Measurements from ENCODE around the gene TLR4.

TLR4 gene

DNA sequence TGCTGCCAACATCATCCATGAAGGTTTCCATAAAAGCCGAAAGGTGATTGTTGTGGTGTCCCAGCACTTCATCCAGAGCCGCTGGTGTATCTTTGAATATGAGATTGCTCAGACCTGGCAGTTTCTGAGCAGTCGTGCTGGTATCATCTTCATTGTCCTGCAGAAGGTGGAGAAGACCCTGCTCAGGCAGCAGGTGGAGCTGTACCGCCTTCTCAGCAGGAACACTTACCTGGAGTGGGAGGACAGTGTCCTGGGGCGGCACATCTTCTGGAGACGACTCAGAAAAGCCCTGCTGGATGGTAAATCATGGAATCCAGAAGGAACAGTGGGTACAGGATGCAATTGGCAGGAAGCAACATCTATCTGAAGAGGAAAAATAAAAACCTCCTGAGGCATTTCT lies 10.1 kb downstream of the TLR4 start:
- DNase-seq (peak; percentile 3), ATAC-seq (no peak)

DNA sequence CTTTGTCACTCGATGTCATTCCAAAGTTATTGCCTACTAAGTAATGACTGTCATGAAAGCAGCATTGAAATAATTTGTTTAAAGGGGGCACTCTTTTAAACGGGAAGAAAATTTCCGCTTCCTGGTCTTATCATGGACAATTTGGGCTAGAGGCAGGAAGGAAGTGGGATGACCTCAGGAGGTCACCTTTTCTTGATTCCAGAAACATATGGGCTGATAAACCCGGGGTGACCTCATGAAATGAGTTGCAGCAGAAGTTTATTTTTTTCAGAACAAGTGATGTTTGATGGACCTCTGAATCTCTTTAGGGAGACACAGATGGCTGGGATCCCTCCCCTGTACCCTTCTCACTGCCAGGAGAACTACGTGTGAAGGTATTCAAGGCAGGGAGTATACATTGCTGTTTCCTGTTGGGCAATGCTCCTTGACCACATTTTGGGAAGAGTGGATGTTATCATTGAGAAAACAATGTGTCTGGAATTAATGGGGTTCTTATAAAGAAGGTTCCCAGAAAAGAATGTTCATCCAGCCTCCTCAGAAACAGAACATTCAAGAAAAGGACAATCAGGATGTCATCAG lies 11.3 kb downstream of the TLR4 start:
- ATAC-seq, result no peak
- DNase-seq, result no peak

DNA sequence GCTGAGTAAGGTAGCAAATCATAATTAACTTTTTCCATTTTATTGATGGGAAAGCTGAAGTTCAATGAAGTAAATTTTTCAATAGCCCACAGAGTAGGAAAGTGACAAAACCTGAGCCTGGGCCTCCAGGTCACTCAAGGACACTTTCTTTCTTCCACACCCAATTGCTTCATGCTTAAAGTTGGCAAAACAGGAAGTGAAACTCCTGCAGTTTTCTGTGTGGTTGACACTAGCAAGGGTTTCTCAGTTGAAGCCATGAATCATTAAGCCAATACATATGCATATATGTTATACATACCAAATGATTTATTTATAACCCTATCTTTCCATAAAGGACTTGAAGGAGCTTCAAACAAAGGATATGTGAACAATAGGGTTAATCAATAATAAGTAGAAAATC lies 13.9 kb downstream of the TLR4 start:
- DNase-seq (no peak), ATAC-seq (peak; percentile 46)

DNA sequence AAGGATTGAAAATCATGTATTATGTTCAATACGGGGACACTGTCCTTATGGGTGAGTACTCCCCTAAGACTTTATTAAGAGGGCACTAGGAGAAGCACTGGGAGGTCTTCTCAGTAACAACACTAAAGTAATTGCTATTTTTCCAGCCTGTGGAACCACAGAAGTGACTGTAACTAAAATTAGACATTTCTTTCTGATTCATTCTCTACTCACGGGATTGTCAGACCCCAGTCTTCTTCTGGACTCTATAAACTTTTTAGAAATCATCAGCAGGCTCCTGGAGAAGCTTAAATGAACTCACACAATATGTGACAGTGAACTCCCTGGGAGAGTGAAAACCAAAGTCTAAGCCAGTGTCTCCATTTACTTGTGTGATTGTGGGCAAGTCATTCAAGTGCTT lies 14.5 kb downstream of the TLR4 start:
- ATAC-seq (no peak), DNase-seq (no peak)

DNA sequence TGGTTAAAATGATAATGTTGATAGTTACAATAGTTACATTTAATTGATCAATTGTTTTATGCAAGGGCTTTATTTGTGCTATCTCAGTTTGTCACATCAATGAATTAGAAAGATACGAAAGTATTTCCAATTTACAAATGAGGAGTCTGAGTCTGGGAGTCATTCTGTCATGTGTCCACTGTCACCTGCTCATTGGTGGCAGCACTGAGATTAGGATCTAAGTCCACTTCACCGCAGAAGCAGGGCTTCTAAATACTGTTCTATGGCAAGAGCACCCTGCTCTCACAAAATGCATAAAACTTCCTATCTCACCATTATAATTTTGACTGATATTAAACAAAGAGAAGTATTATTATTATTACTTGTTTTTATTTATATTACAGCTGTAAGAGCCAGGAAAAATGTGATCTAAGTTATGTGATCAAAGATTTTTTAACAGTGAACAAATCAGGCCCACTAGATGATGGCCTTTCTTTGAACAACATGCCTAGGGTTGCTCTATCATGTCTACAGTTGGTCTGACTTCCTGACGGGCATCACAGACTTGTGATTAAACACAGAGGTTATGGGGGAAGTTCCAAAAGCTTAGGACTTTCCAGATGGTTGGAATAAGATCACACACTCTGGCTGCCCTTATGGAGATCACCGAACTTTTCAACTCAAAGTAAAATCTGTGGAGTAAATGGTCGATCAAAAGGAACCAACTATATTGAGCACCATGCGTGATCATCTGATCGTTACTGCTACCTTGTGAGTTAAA lies 15.1 kb downstream of the TLR4 start:
- ATAC-seq (no peak), DNase-seq (no peak)

DNA sequence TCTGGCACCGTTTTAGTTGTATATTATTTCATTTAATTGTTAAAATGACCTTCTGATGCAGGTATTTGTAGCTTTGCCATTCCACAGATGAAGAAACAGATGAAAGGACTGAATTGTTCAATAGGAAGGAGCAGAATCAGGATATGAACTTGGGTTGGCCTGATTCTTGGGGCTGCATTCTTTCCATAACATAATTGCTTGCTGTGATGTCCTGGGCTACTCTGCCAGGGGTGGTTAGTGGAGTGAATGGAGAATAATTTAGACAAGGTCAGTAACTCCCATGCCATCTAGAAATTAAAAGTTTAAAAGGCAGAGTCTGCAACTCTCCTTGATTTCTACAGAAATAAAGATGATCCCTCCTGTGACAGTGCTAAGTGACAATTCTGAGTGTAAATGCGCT lies 15.9 kb downstream of the TLR4 start:
- DNase-seq (no peak), ATAC-seq (no peak)

DNA sequence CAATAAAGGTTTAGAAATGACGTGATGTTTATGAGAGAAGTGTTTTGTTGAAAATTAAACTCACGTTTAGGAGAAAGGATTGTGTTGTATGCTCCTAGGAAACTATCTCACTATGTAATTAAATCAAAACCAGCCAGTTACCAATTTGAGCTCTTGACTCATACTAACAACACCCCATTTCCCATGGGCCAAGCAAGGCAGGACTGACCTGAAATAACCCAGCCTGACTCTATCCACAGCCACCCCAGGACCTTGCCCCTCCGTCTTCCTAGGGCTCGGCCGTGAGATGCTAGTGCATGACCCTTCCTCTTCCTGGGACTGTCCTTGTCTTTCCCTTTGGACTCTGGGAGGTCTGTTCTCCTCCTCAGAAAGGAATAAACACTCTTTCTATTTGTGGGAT lies 16.4 kb downstream of the TLR4 start:
- ATAC-seq, result no peak
- DNase-seq, result no peak

DNA sequence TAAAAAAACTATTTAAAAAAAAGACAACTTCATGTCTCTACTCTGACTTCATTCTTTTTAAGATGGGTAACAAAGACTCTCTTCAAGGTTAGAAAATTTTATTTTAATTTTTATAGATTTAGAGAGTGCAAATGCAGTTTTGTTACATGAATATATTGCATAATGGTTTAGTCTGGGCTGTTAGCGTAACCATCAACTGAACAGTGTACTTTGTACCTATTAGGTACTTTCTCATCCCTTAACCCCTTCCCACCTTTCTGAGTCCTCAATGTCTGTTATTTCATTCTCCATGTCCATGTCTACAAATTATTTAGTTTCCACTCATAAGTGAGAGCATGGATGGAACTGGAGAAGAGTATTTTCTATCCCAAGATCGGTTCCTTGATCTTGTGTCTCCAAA lies 16.8 kb downstream of the TLR4 start:
- no peak for ATAC-seq

DNA sequence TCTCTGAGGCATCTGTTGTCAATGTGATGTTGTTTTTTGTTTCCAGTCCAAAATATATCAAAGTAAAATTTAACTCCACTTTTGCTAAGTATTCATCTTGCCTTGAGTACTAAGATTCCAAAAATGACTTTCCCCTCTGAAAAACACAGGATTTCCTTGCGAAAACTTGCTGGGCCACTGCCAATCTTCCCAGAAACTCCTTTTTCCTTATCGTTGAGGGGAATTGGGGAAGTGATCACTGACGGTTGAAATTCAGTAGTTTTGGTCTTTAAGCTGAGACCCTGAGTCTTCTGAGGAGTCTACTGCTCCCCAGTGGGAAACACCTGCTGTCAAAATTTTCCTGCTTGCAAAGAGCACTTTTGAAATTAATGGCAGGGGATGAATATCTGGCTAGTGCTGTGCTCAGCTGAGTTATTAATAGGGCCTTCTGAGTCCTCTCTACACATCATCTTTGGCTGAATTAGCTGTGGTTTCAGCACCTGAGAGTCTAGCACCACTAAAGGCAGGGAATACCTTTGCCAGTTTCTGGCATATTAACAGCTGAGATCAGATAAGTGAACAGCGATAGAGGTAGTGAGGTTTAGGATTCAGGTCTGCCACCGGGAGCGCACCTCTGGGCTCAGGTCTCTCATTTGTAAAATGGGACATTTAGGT lies 18.0 kb downstream of the TLR4 start:
- no peak for DNase-seq
- no peak for ATAC-seq

More for the DNA sequence above, 16.8 kb downstream of the TLR4 start:
- DNase-seq, result no peak

DNA sequence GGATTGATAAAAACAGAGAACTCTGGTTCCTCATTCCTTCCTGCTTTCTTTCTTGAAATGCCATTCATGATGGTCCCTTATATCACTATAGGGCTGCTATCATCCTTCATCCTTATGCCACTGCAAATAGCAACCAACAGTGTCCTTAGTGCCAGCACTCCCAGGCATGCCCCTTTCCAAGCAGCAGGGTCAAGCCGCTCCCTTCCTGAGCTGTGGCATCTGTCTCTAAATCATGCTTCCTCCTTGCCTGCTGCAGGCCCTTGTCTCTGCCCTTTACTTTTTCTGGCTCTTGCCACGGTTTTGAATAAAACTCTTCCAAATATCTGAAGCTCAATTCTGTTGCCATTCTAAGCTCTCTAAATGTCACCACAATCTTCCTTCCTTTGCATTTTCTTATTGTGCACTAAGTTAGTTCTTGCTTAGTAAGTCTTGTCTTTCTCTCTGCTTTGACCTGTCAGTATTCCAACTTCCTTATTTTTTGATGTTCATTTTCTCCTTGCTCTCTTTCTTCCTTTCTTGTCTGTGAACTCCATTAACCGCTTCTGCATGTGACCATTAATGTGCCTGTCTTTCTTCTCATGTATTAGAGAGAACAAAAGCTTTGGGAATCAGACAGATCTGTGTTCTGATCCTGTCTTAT lies 19.9 kb downstream of the TLR4 start:
- DNase-seq (no peak), ATAC-seq (no peak)

DNA sequence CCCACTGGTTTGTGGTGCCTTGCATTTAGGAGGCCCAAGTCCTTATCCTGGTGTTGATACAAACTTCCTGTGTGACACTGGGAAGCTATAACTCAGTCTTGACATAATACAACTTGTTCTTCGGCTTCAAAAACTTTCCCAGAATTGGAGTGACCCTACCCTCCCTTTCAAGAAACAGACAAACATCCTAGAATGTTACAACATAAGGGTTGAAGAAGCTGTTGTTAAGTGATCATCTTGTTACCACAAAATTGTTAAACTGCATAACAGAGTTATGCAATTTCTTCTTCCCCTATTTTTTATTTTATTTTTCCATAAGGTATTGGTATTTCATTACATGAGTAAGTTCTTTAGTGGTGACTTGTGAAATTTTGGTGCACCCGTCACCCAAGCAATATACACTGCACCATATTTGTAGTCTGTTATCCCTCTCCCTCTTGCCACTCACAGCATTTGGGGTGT lies 21.3 kb downstream of the TLR4 start:
- no peak for DNase-seq

DNA sequence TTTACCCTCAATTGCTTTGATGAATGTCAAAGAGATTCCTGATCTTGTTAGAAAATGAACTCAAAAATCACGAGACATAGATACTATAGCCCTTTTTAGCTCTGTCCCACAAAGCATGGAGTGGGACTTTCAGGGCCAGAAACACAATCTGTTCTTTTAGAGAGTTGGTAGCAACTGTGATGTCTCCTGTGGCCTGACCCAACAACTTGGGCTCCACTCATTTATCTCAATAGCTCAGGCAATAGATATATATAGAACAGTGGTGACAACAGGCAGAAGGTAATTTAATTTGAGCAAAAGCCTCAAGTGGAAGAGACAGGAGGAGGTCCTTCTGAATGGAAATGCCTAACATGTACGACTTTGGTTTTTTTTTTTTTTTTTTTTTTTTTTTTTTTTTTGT lies 25.2 kb downstream of the TLR4 start:
- ATAC-seq (no peak), DNase-seq (no peak)

More for the DNA sequence above, 21.3 kb downstream of the TLR4 start:
- no peak for ATAC-seq

DNA sequence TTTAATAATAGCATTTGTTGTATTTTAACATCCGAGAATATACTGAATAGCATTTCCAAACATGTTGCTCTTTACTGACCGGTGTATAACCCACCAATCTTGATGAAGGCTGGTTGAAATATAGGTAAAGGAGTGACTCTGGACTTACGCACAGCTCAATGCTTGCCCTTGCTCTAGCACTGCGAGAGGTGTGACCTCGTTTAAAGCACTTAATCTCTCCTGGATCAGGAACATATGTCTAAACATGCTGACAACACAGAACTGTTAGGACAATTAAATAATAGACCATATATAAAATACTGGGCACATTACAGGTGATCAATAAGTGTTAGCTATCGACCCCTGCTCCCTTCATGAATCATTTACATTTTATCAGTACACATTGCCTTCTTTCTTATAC lies 28.3 kb downstream of the TLR4 start:
- no peak for ATAC-seq
- no peak for DNase-seq

DNA sequence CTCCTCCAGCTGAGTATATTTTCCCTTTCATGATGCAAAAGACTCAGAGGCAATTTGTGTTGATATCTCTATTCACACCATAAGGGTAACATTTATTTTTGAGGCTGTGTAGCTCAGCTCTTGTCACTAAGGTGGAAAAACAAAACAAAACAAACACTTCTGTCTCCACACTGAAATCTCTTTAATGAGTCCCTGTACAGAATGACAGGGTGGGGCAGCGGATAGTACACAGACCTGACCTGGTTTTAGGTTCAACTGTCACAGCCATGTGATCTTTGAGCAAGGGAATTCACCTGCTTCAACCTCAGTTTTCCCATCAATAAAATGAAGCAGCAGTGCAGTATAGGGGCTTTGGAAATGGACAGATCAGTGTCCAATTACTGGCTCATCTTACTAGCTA lies 29.3 kb downstream of the TLR4 start:
- DNase-seq, result no peak
- ATAC-seq, result no peak

DNA sequence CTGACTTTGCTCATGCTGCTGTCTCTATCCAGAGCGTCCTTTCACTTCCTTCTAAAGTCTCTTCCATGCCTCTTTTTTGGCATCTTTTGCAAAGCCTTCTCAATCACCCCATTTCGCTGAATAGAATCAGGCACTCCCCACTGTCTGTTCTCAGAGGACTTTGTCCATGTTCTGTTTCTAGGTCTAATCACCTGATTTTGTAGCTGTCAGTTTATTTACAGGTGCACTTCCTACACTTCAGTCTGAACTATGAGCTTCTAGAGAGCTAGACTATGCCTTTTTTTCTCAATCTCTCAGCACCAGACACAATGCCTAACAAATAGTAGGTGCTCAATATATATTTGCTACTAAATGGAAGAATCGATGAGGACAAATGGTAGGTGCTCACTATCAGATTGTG lies 29.9 kb downstream of the TLR4 start:
- DNase-seq, result no peak
- ATAC-seq, result no peak

DNA sequence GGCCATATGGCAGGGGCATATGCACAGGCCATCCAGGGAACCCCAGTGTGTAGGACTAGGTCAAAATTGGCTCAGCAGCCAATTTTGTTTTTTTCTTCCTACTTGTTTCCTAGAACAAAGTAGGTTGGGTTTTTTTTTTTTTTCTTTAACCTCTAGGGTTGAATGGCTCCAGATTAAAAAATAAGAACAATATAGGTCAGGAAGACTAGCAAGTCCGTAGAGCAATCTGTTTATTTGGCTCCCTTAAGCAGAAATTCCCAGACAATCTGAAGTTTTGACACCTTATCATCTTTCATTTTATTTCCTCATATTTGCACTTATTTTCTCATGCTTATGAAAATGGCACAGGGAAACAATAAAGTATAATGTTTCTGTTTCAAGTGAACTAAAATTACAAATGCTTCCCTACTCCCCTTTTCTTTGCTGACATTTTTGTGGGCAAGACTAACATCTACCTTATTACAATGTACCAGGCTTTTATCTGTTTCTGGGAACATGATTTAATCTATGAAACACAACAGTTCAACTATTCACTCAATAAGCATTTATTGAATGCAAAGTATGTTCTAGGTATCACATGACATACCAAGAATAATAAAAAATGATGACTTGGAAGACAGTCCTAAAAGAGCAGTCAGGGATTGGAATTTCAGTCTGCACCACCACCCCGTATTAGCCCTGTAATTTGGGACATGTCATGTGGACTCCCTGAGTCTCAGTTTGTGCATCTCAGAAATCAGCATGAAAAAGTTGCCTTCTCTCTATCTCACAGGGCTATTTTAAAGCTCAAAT lies 30.5 kb downstream of the TLR4 start:
- ATAC-seq (no peak), DNase-seq (no peak)

DNA sequence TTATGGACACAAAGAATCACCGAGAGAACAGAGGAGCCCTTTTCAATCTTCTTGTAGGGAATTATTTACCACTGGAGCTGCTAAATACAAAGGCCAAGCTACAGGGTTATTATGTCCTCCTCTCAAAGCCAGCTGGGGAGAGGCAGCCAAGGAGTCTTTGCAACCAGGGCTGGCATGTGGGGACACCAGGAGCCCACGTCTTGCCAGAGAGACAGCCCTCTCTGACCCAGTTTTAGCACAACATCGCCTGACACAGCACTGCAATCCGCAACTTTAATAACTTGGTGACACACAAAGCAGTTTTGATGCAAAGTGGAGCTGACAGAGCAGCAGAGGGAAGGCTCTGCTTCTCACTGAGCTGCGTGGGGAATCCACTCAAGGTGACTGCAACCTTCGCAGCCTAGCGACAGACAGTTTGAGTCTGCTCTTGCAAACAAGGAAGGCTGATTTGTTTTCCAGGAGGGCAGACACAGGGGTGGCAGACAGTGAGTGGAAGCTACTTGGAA lies 33.6 kb downstream of the TLR4 start:
- ATAC-seq (no peak), DNase-seq (no peak)

DNA sequence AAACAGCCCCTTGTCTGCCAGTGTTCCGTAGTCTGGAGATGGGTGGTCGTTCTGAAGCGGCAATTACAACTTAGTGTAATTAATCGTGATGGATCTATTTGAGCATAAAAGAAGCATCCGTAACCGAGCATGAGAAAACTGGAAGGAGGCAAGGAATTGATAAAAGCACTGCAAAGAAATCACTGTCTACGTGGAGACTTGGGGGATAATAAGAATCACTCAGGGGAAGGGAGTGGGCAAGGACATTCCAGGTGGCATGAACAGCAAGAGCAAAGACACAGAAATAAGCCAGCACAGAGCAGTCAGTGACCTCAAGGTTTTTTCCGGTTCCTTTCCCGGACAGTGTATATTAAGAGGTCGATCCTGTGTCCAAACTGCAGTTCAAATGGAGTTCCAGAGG lies 35.0 kb downstream of the TLR4 start:
- ATAC-seq, result no peak
- DNase-seq, result no peak

DNA sequence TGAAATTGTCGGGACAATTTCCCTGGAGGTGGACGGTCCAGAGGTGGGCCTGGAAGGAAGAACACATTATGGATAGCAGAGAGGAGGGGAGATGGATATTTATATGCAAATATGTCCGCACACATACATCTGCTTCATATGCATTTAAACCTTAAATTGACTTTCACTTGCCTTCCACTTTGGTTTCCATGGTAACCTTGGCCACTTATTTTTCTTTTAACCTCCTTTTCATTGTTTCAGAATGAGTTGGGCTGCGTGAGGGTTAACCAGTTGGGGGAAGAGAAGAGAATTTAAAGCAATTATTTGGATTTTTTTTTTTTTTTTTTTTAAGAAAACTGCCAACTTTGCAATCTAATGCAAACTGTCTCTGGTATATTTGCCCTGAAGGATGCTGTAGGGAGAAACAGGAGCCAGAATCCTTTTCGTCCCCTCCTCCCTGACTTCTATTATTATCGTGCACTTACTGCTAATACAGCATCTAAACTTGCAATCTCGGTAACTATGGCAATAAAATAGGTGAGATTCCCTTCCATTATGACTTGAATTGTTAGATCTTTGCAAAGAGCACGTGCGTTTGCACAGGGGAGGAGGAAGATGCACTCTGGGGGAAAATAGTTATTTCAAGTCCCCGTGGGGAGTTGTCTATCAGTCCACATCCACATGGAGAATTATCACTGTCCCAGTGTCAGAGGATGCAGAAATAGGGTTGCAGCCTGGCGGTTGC lies 35.6 kb downstream of the TLR4 start:
- DNase-seq (no peak), ATAC-seq (no peak)

DNA sequence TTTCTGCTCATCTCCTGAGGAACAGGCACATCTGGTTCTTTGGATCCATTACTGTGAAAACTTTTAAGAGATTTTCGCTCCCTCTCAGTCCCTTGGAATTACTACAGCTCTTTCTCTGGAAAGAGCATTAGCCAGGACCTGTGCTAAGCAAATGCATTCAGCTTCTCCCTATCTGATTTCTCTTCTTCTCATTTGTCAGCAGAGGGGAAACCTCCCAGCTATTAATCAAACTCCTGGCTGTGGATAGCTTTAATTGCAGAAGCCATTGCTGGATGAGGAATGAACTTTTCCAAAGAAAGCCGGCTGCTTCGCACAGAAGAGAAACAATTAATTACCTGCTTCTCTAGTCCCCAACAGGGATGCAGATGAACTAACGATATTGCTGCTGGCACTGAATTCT lies 37.9 kb downstream of the TLR4 start:
- DNase-seq (no peak), ATAC-seq (no peak)

DNA sequence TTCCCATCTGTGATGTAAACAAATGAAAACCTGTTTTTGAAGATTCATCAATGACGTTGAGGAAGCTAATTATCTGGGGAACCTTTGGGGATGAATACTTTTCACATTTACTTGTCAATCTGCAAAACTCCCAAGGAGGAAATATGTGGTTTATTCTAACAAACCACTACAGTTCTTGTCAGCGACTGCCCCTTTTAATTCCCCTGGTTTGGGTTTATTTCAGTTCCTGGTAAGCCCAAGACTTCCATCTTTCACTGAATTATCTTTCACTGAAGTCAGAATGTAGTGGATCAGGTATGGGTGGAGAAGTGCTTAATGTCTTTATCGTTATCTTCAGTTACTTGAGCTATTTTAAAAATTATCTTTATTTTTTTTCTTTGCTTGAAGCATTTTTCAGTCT lies 40.2 kb downstream of the TLR4 start:
- no peak for DNase-seq
- no peak for ATAC-seq
